Measurements from ENCODE around the gene TBC1D2B.

GRCh38 chr15:77974098-77974414 is 103.5 kb downstream of the TBC1D2B start:
- TF ChIP-seq CTCF (IDR thresholded peaks at IDR 0.05) (no peak), POLR2A (IDR thresholded peaks at IDR 0.05) (no peak)

Data from lower leg skin (tissue), 3 donors.